IPS DF 19.7 (cell line): ENCODE data around the gene SDCCAG8.

ENCODE experiments used
- DNase-seq: peaks from one replicate; pipeline ENCODE4 v3.0.0-alpha.2; 2013; ENCODE audit warnings: low read depth, low spot score

Gene SDCCAG8

GRCh38 chr1:243254233-243254926, 1.5 kb upstream of the SDCCAG8 start:
- DNase-seq: no peak

GRCh38 chr1:243254927-243255790, 682 bp upstream of the SDCCAG8 start, which contains the start of gene CEP170:
Gene CEP170 (minus strand): TSS chr1:243255281. CDS start chr1:243225280, 30,001 bp downstream.
- peak; percentile 97 for DNase-seq

GRCh38 chr1:243256590-243256989, 749 bp downstream of the SDCCAG8 start:
- no peak for DNase-seq

GRCh38 chr1:243257189-243257588, 1.3 kb downstream of the SDCCAG8 start:
- no peak for DNase-seq

GRCh38 chr1:243258731-243259130, 2.9 kb downstream of the SDCCAG8 start:
- DNase-seq: no peak

- DNase-seq: no peak
These were observed 4.5 kb downstream of the SDCCAG8 start for GRCh38 chr1:243260221-243260880.

GRCh38 chr1:243261390-243261789, 5.5 kb downstream of the SDCCAG8 start:
- DNase-seq: no peak

GRCh38 chr1:243264717-243265116, 8.9 kb downstream of the SDCCAG8 start:
- no peak for DNase-seq

- DNase-seq: no peak
These were observed 10.4 kb downstream of the SDCCAG8 start for GRCh38 chr1:243266231-243266630.

GRCh38 chr1:243267471-243267880, 11.6 kb downstream of the SDCCAG8 start:
- no peak for DNase-seq

GRCh38 chr1:243267914-243268653, 12.2 kb downstream of the SDCCAG8 start:
- DNase-seq: no peak

- DNase-seq: no peak
These were observed 13.1 kb downstream of the SDCCAG8 start for GRCh38 chr1:243268751-243269460.

- no peak for DNase-seq
These were observed 13.6 kb downstream of the SDCCAG8 start for GRCh38 chr1:243269461-243269801.

GRCh38 chr1:243270097-243270864, 14.4 kb downstream of the SDCCAG8 start:
- no peak for DNase-seq

GRCh38 chr1:243271996-243272395, 16.2 kb downstream of the SDCCAG8 start:
- no peak for DNase-seq

- DNase-seq: no peak
These were observed 16.6 kb downstream of the SDCCAG8 start for GRCh38 chr1:243272401-243272800.

- DNase-seq: no peak
These were observed 17.7 kb downstream of the SDCCAG8 start for GRCh38 chr1:243273506-243273905.

- no peak for DNase-seq
These were observed 18.1 kb downstream of the SDCCAG8 start for GRCh38 chr1:243273945-243274344.

GRCh38 chr1:243275316-243275715, 19.5 kb downstream of the SDCCAG8 start:
- DNase-seq: no peak

- no peak for DNase-seq
These were observed 24.8 kb downstream of the SDCCAG8 start for GRCh38 chr1:243280571-243281129.
